EL (cell line): ENCODE measurements around the gene LRRC42.

Experiments used
- DNase-seq: peaks from one replicate; pipeline ENCODE4 v3.0.0-alpha.2; 2016

LRRC42 gene

DNA sequence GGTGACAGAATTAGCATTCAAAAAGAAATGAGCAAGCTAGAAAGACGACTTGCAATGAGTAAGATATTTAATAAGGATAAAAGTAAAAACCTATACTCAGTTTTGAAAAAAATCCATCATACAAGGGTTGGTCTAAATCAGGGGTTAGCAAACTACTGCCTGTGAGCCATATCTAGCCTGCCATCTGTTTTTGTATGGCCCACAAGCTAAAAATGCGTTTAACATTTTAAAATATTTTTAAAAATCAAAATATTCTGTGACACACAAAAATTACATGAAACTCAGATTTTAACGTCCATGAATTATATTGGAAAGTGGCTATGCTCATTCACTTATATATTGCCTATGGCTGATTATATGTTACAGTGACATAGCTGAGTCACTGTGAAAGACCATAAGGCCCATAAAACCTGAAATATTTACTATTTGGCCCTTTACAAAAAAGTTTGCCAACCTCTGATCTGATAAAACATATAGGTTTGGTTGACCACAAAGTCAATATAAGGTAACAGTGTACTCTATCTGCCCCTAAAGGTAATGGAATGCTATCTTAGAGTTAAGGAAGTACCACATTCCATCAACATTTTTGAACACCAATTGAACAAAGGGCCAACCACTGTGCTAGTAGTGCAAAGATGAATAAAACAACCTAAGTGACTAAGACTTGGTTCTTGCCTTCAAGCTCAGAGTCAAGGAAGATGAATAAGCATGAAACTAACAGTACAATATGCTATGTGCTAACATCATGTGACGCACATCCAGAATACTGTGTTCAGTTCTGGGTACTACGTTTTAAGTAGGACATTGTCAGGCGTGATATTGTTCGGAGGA lies 3.8 kb upstream of the LRRC42 start:
- DNase-seq: no peak

DNA sequence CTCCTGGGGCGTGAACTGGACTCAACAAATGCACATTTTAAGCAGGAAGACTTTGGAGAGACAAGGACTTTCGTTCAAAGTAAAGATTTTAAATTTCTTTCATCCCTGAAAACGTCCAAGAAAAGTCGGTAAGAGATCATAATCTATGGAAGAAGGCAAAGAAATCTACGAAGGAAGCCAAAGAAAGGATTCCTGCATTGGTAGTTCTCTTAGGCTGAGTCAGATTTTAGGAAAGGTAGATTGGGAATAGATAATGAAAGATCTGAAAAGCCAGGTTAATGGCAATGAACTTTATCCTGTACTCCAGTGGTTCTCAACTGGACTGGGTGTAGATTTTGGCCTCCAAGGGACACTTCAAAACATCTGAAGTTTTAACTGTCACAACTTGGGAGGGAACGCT lies 3.1 kb upstream of the LRRC42 start:
- no peak for DNase-seq

GRCh38 chr1:53943490-53944043 lies 2.6 kb upstream of the LRRC42 start:
- no peak for DNase-seq

DNA sequence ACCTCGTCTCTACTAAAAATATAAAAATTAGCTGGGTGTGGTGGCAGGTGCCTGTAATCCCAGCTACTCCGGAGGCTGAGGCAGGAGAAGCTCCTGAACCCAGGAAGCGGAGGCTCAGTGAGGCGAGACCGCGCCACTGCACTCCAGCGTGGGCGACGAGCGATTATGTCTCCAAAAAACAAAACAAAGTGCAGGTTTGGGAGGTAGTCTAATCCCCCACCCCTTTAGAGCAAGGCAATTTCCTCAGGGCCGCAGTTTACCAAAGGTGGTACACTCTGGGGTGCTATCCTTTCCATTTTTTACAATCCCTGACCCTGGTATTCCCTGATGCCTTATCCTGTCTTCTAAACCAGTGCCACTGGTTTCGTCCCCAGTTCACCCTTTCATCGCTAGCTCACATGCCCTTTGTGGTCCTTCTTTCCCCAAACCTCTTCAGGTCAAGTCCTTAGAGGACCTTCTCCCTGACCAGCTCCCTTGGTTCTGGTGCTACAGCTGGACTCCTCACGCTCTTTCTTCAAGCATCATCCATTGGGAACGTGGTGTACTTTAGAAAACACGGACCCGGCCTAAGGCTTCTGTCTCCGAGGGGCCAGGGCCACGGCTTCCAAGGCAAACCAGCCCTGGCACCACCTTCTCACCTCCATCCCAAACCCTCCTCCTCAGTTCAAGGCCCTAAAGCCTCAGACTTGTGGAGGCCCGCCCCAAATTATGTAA lies 1.5 kb upstream of the LRRC42 start:
- peak; percentile 24 for DNase-seq

- no peak for DNase-seq
These were observed 1.0 kb upstream of the LRRC42 start for GRCh38 chr1:53945183-53945432.

- peak; percentile 96 for DNase-seq
These were observed 508 bp upstream of the LRRC42 start, which contains the start of gene IFT25 for GRCh38 chr1:53945433-53946251. IFT25 (minus strand) TSS chr1:53945699; CDS start chr1:53940082, 5,617 bp downstream.

GRCh38 chr1:53947172-53947907 lies 1.2 kb downstream of the LRRC42 start:
- DNase-seq: no peak

DNA sequence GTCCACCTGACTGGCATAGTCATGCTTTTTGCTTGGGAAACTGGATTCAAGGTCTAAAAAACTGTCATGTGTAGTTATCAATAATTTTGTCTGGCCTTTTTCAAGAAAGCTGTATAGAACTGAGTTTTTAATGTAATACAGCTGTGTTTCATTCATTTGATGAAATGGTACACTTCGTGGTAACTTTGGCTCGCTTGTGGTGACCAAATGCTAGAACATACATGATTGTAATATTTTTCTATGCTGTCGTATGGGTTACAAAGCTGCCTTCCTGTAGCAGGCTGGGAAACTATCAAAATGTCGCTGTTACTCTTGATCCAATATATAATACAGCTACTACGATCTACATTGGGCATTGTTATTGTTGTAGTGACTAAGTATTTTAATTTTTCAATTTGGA lies 2.1 kb downstream of the LRRC42 start:
- no peak for DNase-seq

GRCh38 chr1:53949023-53949990 lies 3.2 kb downstream of the LRRC42 start:
- peak; percentile 52 for DNase-seq

DNA sequence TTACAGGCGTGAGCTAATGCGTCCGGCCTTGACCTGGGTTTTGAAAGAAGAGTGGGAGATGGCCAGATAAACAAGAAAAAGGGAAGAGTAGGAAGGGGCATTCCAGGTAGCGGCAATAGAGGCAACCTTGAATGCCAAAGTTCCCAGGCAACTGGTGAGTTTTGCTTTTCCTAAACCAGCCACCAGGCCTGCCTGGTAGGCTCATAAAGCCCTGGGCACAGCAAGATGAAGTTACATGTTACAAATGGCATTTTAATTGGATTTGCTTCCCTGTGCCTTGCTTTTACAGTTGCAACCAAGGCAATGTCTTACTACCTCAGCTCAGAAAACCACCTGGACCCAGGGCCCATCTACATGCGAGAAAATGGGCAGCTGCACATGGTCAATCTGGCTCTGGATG lies 5.5 kb downstream of the LRRC42 start:
- DNase-seq: no peak

- DNase-seq: no peak
These were observed 8.0 kb downstream of the LRRC42 start for GRCh38 chr1:53954128-53954527.

DNA sequence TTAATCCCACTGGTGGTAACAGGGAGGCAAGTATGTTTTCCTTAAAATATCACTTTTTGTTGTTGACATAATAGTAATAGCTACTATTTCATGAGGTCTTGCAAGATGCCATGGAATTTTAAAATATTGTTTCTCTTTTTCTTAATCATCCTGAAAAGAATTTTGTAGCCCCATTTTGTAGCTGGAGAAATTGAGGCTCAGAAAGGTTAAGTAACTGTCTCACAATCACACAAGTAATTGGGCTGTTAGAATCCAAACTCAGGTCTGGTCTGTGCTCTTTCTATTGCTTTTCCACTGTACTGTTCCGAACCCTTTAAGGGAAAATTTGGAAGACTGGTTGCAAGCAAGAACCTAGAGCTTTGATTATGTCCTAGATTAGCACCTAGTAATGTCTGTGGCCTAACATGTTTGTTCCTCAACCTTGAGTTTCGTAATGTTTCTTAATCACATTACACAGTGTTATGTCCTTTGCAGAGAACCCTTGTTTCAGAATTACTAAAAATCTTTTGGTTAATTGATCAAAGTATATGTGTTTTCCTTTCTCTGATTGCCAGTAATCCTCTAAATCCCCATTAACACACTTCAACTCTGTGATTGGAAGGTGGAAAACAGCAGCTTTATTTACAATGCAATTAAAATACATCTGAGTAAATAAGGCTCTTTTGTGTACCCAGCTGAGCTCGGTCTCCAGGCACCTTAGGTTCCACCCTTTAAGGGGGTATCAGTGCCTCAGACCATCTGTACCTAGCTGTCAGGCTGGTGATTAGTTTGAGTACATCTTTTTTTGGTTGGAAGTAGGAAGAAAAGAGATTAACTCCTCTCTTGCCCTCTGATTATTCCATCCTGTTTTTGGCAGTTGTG lies 10.4 kb downstream of the LRRC42 start:
- no peak for DNase-seq

DNA sequence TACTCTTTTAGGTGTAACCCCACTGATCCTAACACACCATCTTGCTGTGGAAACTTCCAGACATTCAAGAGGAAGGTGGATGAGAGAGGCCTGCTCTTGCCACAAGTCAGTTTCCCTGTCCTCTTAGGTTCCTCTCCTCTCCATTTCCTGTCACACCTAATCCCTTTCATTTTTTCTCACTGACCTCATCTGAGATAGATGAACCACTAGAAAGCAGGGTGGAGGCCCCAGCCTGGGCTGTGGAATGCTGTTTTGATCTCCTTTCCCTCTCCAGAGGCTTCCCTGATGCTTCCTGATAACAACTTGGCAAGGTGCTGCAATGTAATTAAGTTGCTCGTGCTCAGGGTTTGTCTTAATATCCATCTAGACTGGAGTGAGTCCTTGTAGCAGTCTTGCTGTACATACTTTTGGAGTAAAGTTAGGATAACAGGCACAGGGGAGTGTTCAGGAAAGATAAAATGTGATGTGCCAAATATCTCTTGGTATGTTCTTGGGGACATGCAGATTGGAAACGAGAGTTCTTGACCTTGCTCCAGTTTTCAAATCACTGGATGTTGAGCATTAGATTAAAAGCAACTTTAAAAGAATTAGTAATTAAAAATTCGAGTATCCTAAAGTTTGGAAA lies 11.2 kb downstream of the LRRC42 start:
- DNase-seq: peak; percentile 85

GRCh38 chr1:53959664-53960250 lies 13.6 kb downstream of the LRRC42 start:
- peak; percentile 28 for DNase-seq

GRCh38 chr1:53962395-53962794 lies 16.2 kb downstream of the LRRC42 start:
- no peak for DNase-seq

- no peak for DNase-seq
These were observed 17.3 kb downstream of the LRRC42 start for GRCh38 chr1:53963460-53963859.

DNA sequence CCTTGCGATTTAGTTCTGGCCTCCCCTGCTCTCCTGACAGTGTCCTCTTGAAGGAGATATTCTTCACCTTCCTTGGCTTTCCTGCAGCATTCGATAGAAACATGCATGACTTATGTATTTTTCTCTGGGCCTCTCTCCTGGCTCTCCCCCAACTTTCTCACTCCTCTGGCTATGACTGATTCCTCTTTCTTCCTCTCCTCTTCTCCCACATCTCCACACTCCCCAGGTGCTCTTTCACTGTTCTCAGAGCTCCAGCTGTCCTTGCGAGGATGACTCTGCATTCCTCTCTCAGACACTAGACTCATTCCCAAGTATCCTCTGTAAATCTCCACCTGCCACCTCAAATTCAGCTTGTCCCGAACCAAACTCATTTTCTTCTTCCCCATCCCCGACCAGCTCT lies 18.0 kb downstream of the LRRC42 start:
- no peak for DNase-seq

GRCh38 chr1:53966794-53967193 lies 20.6 kb downstream of the LRRC42 start:
- DNase-seq: no peak

- no peak for DNase-seq
These were observed 21.4 kb downstream of the LRRC42 start for GRCh38 chr1:53967409-53968124.
